GM23338 (cell line): ENCODE data around the gene CYP19A1. TPM values are rescaled to one million over a fixed set of nuclear protein-coding genes. Genes with fewer than 3 reads are reported as not detected.

ENCODE experiments used
- ATAC-seq: fragments of 200-7000 bp; cut with Tn5 transposase; 3 replicates; pipeline ENCODE4 v1.9.1; 2020
- DNase-seq: peaks from one replicate; pipeline ENCODE4 v3.0.0-alpha.2; 2015; ENCODE audit warnings: low spot score
- H2AFZ ChIP-seq: fragments of 200-600 bp; sonication (generic); 2 replicates; pipeline ENCODE4 v1.8.0; 2016; ENCODE audit warnings: antibody characterized with exemption, mild to moderate bottlenecking, moderate library complexity
- H3F3A ChIP-seq: fragments of 200-600 bp; sonication (generic); replicated peaks from 2 replicates; pipeline ENCODE4 v1.8.0; 2017; ENCODE audit warnings: antibody characterized with exemption, mixed run types, low read depth
- H3K27ac ChIP-seq: fragments of 200-600 bp; sonication (generic); 2 replicates; pipeline ENCODE4 v1.6.1; 2016; ENCODE audit warnings: low read depth
- H3K27me3 ChIP-seq: fragments of 200-600 bp; sonication (generic); 2 replicates; pipeline ENCODE4 v1.8.0; 2016; ENCODE audit warnings: mild to moderate bottlenecking, mixed run types, moderate library complexity; ENCODE audit not compliant: insufficient read depth
- H3K36me3 ChIP-seq: fragments of 200-600 bp; sonication (generic); 2 replicates; pipeline ENCODE4 v1.8.0; 2016; ENCODE audit warnings: mild to moderate bottlenecking; ENCODE audit not compliant: insufficient read depth
- H3K4me1 ChIP-seq: fragments of 200-600 bp; sonication (generic); 2 replicates; pipeline ENCODE4 v1.8.0; 2016; ENCODE audit warnings: mild to moderate bottlenecking, moderate library complexity; ENCODE audit not compliant: insufficient read depth
- H3K4me2 ChIP-seq: fragments of 200-600 bp; sonication (generic); 2 replicates; pipeline ENCODE4 v1.7.1; 2017; ENCODE audit warnings: mixed run types
- H3K4me3 ChIP-seq: fragments of 200-600 bp; sonication (generic); 2 replicates; pipeline ENCODE4 v1.6.1; 2016; ENCODE audit warnings: mixed run types
- H3K79me2 ChIP-seq: fragments of 200-600 bp; sonication (generic); replicated peaks from 2 replicates; pipeline ENCODE4 v1.8.0; 2017; ENCODE audit warnings: mild to moderate bottlenecking; ENCODE audit not compliant: insufficient read depth
- H3K9me2 ChIP-seq: fragments of 200-600 bp; sonication (generic); 2 replicates; pipeline ENCODE4 v1.8.0; 2017; ENCODE audit not compliant: insufficient read depth
- H4K20me1 ChIP-seq: fragments of 200-600 bp; sonication (generic); replicated peaks from 2 replicates; pipeline ENCODE4 v1.8.0; 2017; ENCODE audit warnings: mild to moderate bottlenecking; ENCODE audit not compliant: insufficient read depth
- H3K27ac Mint-ChIP-seq: 2 replicates; pipeline ENCODE4 v1.8.0; 2020; ENCODE audit warnings: inconsistent platforms, mild to moderate bottlenecking, moderate library complexity, mixed read lengths
- H3K27me3 Mint-ChIP-seq: 3 replicates; pipeline ENCODE4 v1.8.0; 2022; ENCODE audit warnings: low read depth, mild to moderate bottlenecking, moderate library complexity, mixed read lengths, inconsistent platforms; ENCODE audit not compliant: insufficient read depth, poor library complexity
- H3K36me3 Mint-ChIP-seq: 3 replicates; pipeline ENCODE4 v1.8.0; 2021; ENCODE audit warnings: low read depth, mild to moderate bottlenecking, inconsistent platforms, moderate library complexity, mixed read lengths
- H3K4me1 Mint-ChIP-seq: 3 replicates; pipeline ENCODE4 v1.8.0; 2020; ENCODE audit warnings: mild to moderate bottlenecking, inconsistent platforms, mixed read lengths
- H3K4me3 Mint-ChIP-seq: 3 replicates; pipeline ENCODE4 v1.8.0; 2021; ENCODE audit warnings: moderate library complexity, mild to moderate bottlenecking, inconsistent platforms, mixed read lengths
- H3K9me3 Mint-ChIP-seq: 3 replicates; pipeline ENCODE4 v1.8.0; 2020; ENCODE audit warnings: moderate library complexity, mild to moderate bottlenecking, inconsistent platforms, mixed read lengths
- CREB1 ChIP-seq: fragments of 250-450 bp; sonication (Bioruptor Pico); IDR thresholded peaks from 2 replicates; pipeline ENCODE4 v1.5.0; 2020; ENCODE audit warnings: low read depth, mild to moderate bottlenecking, moderate library complexity
- EZH2 ChIP-seq: fragments of 200-600 bp; sonication (generic); IDR thresholded peaks from one replicate; pipeline ENCODE4 v1.8.0; 2017; ENCODE audit warnings: antibody characterized with exemption, mild to moderate bottlenecking, low read depth; ENCODE audit not compliant: unreplicated experiment
- EZH2phosphoT487 ChIP-seq: fragments of 200-600 bp; sonication (generic); IDR thresholded peaks from one replicate; pipeline ENCODE4 v1.8.1; 2018; ENCODE audit warnings: antibody characterized with exemption; ENCODE audit not compliant: unreplicated experiment
- JUNB ChIP-seq: IDR thresholded peaks from one replicate; pipeline ENCODE4 v1.6.1; 2016; ENCODE audit warnings: antibody characterized with exemption; ENCODE audit not compliant: unreplicated experiment
- NANOG ChIP-seq: IDR thresholded peaks from 2 replicates; pipeline ENCODE4 v1.6.1; 2016; ENCODE audit warnings: antibody characterized with exemption, borderline replicate concordance
- ZNF114 ChIP-seq: fragments of 250-450 bp; sonication (Bioruptor Pico); IDR thresholded peaks from 2 replicates; pipeline ENCODE4 v1.5.0; 2020; ENCODE audit warnings: mild to moderate bottlenecking, moderate library complexity
- polyA plus RNA-seq: library from polyadenylated mRNA; unstranded; fragments of >200 nt; fragmentation: Nextera tagmentation; extraction: Ambion mirVana; gene quantifications from 2 replicates; pipeline ENCODE4 v1.2.1, GENCODE V29; 2016
- total RNA-seq: library from RNA; depleted of rRNA; stranded (reverse); fragments of >200 nt; shearing (Covaris generic); gene quantifications from 2 replicates; pipeline ENCODE4 v1.2.3, GENCODE V29; 2014
- TF ChIP-seq, protein P1 (sequence below): fragments of 250-450 bp; sonication (Bioruptor Pico); IDR thresholded peaks from 2 replicates; pipeline ENCODE4 v1.5.0; 2020; ENCODE audit warnings: mild to moderate bottlenecking, moderate library complexity
- TF ChIP-seq, protein P2 (sequence below), 2 experiments: fragments of 200-600 bp in 1 of 2; sonication (generic) in 1 of 2; conservative IDR thresholded peaks; 2 replicates each; pipeline versions ENCODE4 v1.5.1 to v1.6.1; 2016 to 2017; ENCODE audit warnings: antibody characterized with exemption in 2 of 2, low read depth in 2 of 2, mild to moderate bottlenecking in 2 of 2, moderate library complexity in 1 of 2

Gene CYP19A1
- total and polyA plus RNA-seq, 2 experiments from 2014 or later: 0.42 TPM; not detected in 1

DNA sequence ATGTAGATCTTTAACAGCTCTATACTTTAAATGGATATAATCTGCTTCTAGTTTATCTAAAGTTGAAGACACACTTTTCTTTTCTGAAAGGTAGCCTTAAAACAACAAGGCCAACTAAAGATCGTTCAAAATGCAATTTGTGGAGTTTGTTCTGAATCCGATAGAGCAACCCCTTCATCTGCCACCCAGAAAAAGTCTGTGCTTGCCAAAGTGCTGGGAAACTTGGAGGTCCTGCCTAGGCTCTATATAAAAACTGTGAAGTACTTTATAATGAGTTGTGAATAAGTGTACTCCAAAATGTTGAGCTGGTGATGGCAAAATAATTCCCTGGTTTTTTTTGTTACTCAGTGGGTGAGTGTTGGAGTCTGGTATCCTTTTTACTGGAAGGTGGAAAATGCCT lies 15.6 kb upstream of the CYP19A1 start (continued):
- TF ChIP-seq, protein P1, sequence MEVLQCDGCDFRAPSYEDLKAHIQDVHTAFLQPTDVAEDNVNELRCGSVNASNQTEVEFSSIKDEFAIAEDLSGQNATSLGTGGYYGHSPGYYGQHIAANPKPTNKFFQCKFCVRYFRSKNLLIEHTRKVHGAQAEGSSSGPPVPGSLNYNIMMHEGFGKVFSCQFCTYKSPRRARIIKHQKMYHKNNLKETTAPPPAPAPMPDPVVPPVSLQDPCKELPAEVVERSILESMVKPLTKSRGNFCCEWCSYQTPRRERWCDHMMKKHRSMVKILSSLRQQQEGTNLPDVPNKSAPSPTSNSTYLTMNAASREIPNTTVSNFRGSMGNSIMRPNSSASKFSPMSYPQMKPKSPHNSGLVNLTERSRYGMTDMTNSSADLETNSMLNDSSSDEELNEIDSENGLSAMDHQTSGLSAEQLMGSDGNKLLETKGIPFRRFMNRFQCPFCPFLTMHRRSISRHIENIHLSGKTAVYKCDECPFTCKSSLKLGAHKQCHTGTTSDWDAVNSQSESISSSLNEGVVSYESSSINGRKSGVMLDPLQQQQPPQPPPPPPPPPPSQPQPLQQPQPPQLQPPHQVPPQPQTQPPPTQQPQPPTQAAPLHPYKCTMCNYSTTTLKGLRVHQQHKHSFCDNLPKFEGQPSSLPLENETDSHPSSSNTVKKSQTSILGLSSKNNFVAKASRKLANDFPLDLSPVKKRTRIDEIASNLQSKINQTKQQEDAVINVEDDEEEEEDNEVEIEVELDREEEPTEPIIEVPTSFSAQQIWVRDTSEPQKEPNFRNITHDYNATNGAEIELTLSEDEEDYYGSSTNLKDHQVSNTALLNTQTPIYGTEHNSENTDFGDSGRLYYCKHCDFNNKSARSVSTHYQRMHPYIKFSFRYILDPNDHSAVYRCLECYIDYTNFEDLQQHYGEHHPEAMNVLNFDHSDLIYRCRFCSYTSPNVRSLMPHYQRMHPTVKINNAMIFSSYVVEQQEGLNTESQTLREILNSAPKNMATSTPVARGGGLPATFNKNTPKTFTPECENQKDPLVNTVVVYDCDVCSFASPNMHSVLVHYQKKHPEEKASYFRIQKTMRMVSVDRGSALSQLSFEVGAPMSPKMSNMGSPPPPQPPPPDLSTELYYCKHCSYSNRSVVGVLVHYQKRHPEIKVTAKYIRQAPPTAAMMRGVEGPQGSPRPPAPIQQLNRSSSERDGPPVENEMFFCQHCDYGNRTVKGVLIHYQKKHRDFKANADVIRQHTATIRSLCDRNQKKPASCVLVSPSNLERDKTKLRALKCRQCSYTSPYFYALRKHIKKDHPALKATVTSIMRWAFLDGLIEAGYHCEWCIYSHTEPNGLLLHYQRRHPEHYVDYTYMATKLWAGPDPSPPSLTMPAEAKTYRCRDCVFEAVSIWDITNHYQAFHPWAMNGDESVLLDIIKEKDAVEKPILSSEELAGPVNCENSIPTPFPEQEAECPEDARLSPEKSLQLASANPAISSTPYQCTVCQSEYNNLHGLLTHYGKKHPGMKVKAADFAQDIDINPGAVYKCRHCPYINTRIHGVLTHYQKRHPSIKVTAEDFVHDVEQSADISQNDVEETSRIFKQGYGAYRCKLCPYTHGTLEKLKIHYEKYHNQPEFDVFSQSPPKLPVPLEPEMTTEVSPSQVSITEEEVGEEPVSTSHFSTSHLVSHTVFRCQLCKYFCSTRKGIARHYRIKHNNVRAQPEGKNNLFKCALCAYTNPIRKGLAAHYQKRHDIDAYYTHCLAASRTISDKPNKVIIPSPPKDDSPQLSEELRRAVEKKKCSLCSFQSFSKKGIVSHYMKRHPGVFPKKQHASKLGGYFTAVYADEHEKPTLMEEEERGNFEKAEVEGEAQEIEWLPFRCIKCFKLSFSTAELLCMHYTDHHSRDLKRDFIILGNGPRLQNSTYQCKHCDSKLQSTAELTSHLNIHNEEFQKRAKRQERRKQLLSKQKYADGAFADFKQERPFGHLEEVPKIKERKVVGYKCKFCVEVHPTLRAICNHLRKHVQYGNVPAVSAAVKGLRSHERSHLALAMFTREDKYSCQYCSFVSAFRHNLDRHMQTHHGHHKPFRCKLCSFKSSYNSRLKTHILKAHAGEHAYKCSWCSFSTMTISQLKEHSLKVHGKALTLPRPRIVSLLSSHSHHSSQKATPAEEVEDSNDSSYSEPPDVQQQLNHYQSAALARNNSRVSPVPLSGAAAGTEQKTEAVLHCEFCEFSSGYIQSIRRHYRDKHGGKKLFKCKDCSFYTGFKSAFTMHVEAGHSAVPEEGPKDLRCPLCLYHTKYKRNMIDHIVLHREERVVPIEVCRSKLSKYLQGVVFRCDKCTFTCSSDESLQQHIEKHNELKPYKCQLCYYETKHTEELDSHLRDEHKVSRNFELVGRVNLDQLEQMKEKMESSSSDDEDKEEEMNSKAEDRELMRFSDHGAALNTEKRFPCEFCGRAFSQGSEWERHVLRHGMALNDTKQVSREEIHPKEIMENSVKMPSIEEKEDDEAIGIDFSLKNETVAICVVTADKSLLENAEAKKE (CRISPR knock-in tag): no peak
- no peak for TF ChIP-seq ZNF114 (CRISPR knock-in tag)
- no peak for TF ChIP-seq CREB1 (CRISPR knock-in tag)

DNA sequence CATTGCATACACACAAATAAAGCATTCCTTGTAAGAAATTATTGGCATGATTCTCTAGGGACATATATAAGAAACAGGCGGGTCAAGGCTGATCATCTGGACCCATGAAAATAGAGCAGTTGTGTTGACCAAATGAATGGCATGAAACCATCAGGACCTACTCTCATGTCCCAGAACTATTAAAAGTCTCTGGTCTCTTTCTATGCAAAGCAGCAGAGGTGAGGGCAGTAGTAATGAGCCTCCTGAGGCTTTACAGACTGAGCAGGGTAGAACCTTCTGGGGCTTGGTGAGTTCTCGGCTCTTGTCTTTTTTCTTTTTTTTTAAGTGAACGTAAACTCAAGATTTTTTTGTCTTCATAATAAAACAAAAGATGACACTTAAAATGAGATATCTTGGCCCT lies 12.3 kb upstream of the CYP19A1 start:
- Histone ChIP-seq H4K20me1 (no peaks in the 10 kb centered on the region), H3K4me1 (no peaks in the 10 kb centered on the region; the same call in 1 of the 2 replicates), H3K27me3 (no peaks in the 10 kb centered on the region), H3K79me2 (no peaks in the 10 kb centered on the region), H3K4me2 (no peak overlapping the region), H3F3A (no peaks in the 10 kb centered on the region), H3K27ac (no peak overlapping the region), H3K9me2 (no peaks in the 10 kb centered on the region; the same call in 1 of the 2 replicates), H2AFZ (no peak overlapping the region), H3K36me3 (no peaks in the 10 kb centered on the region), H3K4me3 (no peak overlapping the region)
- Mint-ChIP-seq H3K4me3 (no peak overlapping the region), H3K36me3 (no peaks in the 10 kb centered on the region), H3K27ac (no peak overlapping the region), H3K27me3 (peaks cover 1% of the 10 kb centered on the region), H3K9me3 (no peaks in the 10 kb centered on the region), H3K4me1 (peaks cover 4% of the 10 kb centered on the region; the same call in 1 of the 3 replicates)
- ATAC-seq: no peak
- no peak for DNase-seq
- TF ChIP-seq EZH2phosphoT487 (no peak), EZH2 (no peak), JUNB (no peak), NANOG (no peak), ZNF114 (CRISPR knock-in tag) (no peak)
- TF ChIP-seq, protein P2, sequence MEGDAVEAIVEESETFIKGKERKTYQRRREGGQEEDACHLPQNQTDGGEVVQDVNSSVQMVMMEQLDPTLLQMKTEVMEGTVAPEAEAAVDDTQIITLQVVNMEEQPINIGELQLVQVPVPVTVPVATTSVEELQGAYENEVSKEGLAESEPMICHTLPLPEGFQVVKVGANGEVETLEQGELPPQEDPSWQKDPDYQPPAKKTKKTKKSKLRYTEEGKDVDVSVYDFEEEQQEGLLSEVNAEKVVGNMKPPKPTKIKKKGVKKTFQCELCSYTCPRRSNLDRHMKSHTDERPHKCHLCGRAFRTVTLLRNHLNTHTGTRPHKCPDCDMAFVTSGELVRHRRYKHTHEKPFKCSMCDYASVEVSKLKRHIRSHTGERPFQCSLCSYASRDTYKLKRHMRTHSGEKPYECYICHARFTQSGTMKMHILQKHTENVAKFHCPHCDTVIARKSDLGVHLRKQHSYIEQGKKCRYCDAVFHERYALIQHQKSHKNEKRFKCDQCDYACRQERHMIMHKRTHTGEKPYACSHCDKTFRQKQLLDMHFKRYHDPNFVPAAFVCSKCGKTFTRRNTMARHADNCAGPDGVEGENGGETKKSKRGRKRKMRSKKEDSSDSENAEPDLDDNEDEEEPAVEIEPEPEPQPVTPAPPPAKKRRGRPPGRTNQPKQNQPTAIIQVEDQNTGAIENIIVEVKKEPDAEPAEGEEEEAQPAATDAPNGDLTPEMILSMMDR (conservative IDR thresholded peaks at IDR 0.05; ENCODE audit: low read depth in 2 of 2): no peak
- TF ChIP-seq, protein P1 (CRISPR knock-in tag): no peak
